Spleen (tissue), 13 donors: ENCODE measurements around the gene SCRN2. TPM values are rescaled to one million over a fixed set of nuclear protein-coding genes. Genes with fewer than 3 reads are reported as not detected.

Experiments
- DNase-seq: peaks from one replicate; pipeline ENCODE4 v3.0.0-alpha.2; 2020
- H3K27ac ChIP-seq, 8 donors: fragments of 200-600 bp; sonication (generic) in 7 of 8; 1 replicate in 4 of 8; 2 replicates in 4 of 8; pipeline versions ENCODE4 v1.5.0 to v1.8.0; 2016 to 2021; ENCODE audit warnings: inconsistent platforms in 4 of 8, mild to moderate bottlenecking in 4 of 8, moderate library complexity in 1 of 8
- H3K27me3 ChIP-seq, 7 donors: fragments of 200-600 bp; sonication (generic) in 6 of 7; replicated peaks in 1 of 7; 1 replicate in 4 of 7; 2 replicates in 3 of 7; pipeline versions ENCODE4 v1.5.0 to v1.8.0; 2016 to 2021; ENCODE audit warnings: inconsistent platforms in 3 of 7, mild to moderate bottlenecking in 1 of 7
- H3K36me3 ChIP-seq, 6 donors: fragments of 200-600 bp; sonication (generic) in 5 of 6; 1 replicate in 4 of 6; 2 replicates in 2 of 6; pipeline versions ENCODE4 v1.5.0 to v1.8.0; 2016 to 2021; ENCODE audit warnings: inconsistent platforms in 2 of 6
- H3K4me1 ChIP-seq, 6 donors: fragments of 200-600 bp; sonication (generic) in 5 of 6; 1 replicate in 3 of 6; 2 replicates in 3 of 6; pipeline versions ENCODE4 v1.5.0 to v1.8.0; 2016 to 2021; ENCODE audit warnings: inconsistent platforms in 3 of 6
- H3K4me3 ChIP-seq, 8 donors: fragments of 200-600 bp; sonication (generic) in 7 of 8; 1 replicate in 4 of 8; 2 replicates in 4 of 8; pipeline versions ENCODE4 v1.5.0 to v1.8.0; 2016 to 2021; ENCODE audit warnings: inconsistent platforms in 4 of 8, mild to moderate bottlenecking in 4 of 8, moderate library complexity in 2 of 8
- H3K9me3 ChIP-seq, 8 donors: fragments of 200-600 bp; sonication (generic) in 7 of 8; 1 replicate in 4 of 8; 2 replicates in 4 of 8; pipeline versions ENCODE4 v1.5.0 to v1.8.0; 2016 to 2021; ENCODE audit warnings: inconsistent platforms in 4 of 8
- CTCF ChIP-seq, 11 experiments: fragments of 200-600 bp in 7 of 11; fragments of 450-650 bp in 4 of 11; sonication (generic) in 4 of 11; IDR thresholded peaks in 8 of 11; conservative IDR thresholded peaks in 3 of 11; 1 replicate in 7 of 11; 2 replicates in 4 of 11; pipeline versions ENCODE4 v1.4.0 to v1.8.0; 2016 to 2021; ENCODE audit warnings: antibody characterized with exemption in 11 of 11, inconsistent platforms in 4 of 11, mild to moderate bottlenecking in 1 of 11
- POLR2A ChIP-seq, 3 donors: fragments of 450-650 bp; IDR thresholded peaks; one replicate each; pipeline ENCODE4 v1.5.1; 2017; ENCODE audit warnings: antibody characterized with exemption in 3 of 3, mild to moderate bottlenecking in 1 of 3
- POLR2AphosphoS5 ChIP-seq, 3 donors: sonication (generic); formaldehyde crosslinking; IDR thresholded peaks; one replicate each; pipeline ENCODE4 v1.5.1; 2017; ENCODE audit warnings: antibody characterized with exemption in 3 of 3
- WGBS, 5 donors: extraction: QIAGEN DNeasy Blood & Tissue Kit in 3 of 5; methylation state at CpG; one replicate each; pipeline versions ENCODE4 v1.1.5 to v1.1.7; 2013 to 2018; 5-methylcytosine and 5-hydroxymethylcytosine counted together
- intact Hi-C: fragments of 100-400 bp; cut with DNase I; formaldehyde crosslinking; loops from one replicate; pipeline ENCODE4 v1.15.0; 2023; ENCODE audit warnings: low total_unique reads
- long read RNA-seq, 2 donors: transcript quantifications; one replicate each; lab custom pipeline, GENCODE V29; 2026
- polyA plus RNA-seq, 3 donors: library from polyadenylated mRNA; stranded (reverse); fragments of 200-250 nt; gene quantifications; one replicate each; pipeline ENCODE4 v1.2.1, GENCODE V29; 2013
- total RNA-seq, 7 donors: library from RNA; depleted of rRNA in 3 of 7; stranded (reverse); fragments of >200 nt in 3 of 7; fragmentation: NEBNext Ultra II Directional in 4 of 7; extraction: Animal tissue kit (Norgen Biotek cat#: 25700) in 4 of 7; gene quantifications; one replicate each; pipeline versions ENCODE4 v1.1.0 to v1.2.1, GENCODE V29; 2016 to 2021
- donor health status: healthy with polysubstance abuse.
- donor health status: DM: no; HTN: no; CAD: no; lungs with moderate emphysema.
- donor health status: DM: no; HTN: no; CAD: no.
- donor health status: Bipolar disorder and iron deficiency.
- donor health status: healthy.
- donor health status: DM: no; HTN: no; CAD: no.
- donor health status: DM: yes; HTN: yes; CAD: no.

The SCRN2 gene
- 10 to 100 TPM; 37.5 to 59.4 (median 49.0) TPM for total RNA-seq
- polyA plus RNA-seq, result 10 to 100 TPM; 38.9 to 58.0 (median 50.4) TPM
- long read RNA-seq, donor 1, transcript SCRN2-201 (8 exons, 1,548 nt), result major isoform, 5 of 5 reads
- long read RNA-seq, donor 1, partial matches to known transcripts, result 0 of 5 reads
- long read RNA-seq, donor 1, other reads (novel, unspliced or antisense), result 0 of 5 reads
- long read RNA-seq, donor 2, partial matches to known transcripts, result 0 of 6 reads
- long read RNA-seq, donor 2, other reads (novel, unspliced or antisense), result 0 of 6 reads

DNA sequence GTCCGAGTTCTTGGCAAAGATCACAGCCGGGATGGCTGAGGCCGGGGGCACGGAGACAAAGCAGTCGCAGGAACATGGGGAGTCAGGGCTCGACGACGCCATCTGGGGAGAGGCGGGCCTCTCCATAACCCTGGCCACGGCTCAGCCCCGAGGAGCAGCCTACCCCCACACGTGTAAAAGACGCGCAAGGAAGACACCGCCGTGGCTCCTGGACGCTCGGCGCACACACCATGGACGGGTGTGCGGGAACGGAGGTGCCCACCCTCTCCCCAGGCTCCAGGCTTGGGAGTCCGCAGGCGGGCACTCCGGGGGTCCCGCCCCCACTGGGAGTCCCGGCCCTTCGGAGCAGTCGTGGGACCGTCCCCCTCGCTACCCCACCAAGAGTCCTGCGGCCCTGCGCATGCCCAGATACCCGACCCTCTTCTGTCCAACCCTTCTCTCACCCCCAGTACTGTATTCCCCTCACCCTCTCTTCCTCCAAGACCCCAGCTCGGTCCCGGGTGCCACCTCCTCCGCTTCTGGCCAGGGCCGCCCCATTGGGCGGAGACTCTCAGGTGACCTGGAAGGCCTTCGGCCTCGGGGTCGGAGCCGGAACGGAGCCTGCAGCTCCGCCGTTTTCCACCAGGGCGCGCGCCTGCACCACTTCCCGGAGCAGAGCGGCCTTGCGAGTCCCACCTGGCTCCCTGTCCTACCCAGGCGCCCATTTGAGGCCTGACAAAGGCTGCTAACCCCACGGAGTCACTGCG is at the start of gene SCRN2:
Gene SCRN2 (minus strand): TSS at position 532 of the 746 bp plus-strand sequence. CDS start 430 bp downstream, at position 102.
- peak within 1 kb of the TSS; percentile 65 to 84 (median 80) for H3K27ac ChIP-seq
- no peak for TF ChIP-seq POLR2A (IDR thresholded peaks at IDR 0.05)
- peak; percentile 76 to 83 (median 80) for TF ChIP-seq POLR2AphosphoS5 (IDR thresholded peaks at IDR 0.05)
- peak; percentile 97 to 99 (median 99) for TF ChIP-seq CTCF (IDR thresholded peaks at IDR 0.05 in 8 of 11, conservative IDR thresholded peaks at IDR 0.05 in 3 of 11)
- peaks cover 0 to 22% (median 0%) of the 10 kb centered on the region in 7 donors for H3K27me3 ChIP-seq
- intact Hi-C loops, result no loop called here
- peaks cover 21 to 75% (median 52%) of the 10 kb centered on the region in 6 donors for H3K4me1 ChIP-seq
- DNase-seq, result peak; percentile 98
- H3K9me3 ChIP-seq, result no peaks in the 10 kb centered on the region
- H3K36me3 ChIP-seq, result peaks cover 0 to 33% (median 14%) of the 10 kb centered on the region in 6 donors
- 0 to 1% (median 0%) methylated on average over 43 to 55 of the region's 55 CpGs for WGBS, 5 donors
- peak within 1 kb of the TSS; percentile 74 to 96 (median 82) for H3K4me3 ChIP-seq

GRCh38 chr17:47889734-47890529 is 48.9 kb upstream of the SCRN2 start:
- Histone ChIP-seq H3K9me3 (no peaks in the 10 kb centered on the region), H3K4me1 (peaks cover 0 to 49% (median 26%) of the 10 kb centered on the region in 6 donors), H3K36me3 (no peaks in the 10 kb centered on the region), H3K4me3 (no peak overlapping the region), H3K27ac (no peak overlapping the region), H3K27me3 (no peaks in the 10 kb centered on the region)
- intact Hi-C loops, result loop anchor here (2.0 kb wide), 1 partner anchor 47 kb away; no protein-coding TSS in a partner anchor
- WGBS, 5 donors, result 35 to 48% (median 45%) methylated on average over 8 to 11 of the region's 11 CpGs
- DNase-seq, result peak; percentile 96
- TF ChIP-seq CTCF (IDR thresholded peaks at IDR 0.05 in 8 of 11, conservative IDR thresholded peaks at IDR 0.05 in 3 of 11) (peak; percentile 84 to 98 (median 94)), POLR2AphosphoS5 (IDR thresholded peaks at IDR 0.05) (peak in 2 of 3 donors; percentile 37 to 45), POLR2A (IDR thresholded peaks at IDR 0.05) (no peak)

GRCh38 chr17:47888293-47888692 is 47.2 kb upstream of the SCRN2 start:
- no peaks in the 10 kb centered on the region for H3K27me3 ChIP-seq
- H3K4me1 ChIP-seq, result peaks cover 0 to 48% (median 20%) of the 10 kb centered on the region in 6 donors
- WGBS, 5 donors, result 60 to 91% (median 82%) methylated on average over 6 of the region's 6 CpGs
- no peak for DNase-seq
- TF ChIP-seq CTCF (IDR thresholded peaks at IDR 0.05 in 8 of 11, conservative IDR thresholded peaks at IDR 0.05 in 3 of 11) (no peak), POLR2A (IDR thresholded peaks at IDR 0.05) (no peak), POLR2AphosphoS5 (IDR thresholded peaks at IDR 0.05) (no peak)
- H3K27ac ChIP-seq, result no peak overlapping the region
- H3K9me3 ChIP-seq, result no peaks in the 10 kb centered on the region
- H3K4me3 ChIP-seq, result no peak overlapping the region
- intact Hi-C loops, result no loop called here
- H3K36me3 ChIP-seq, result no peaks in the 10 kb centered on the region
